ENCODE measurements around the gene FBXO41.

GRCh38 chr2:73279852-73280251 lies 4.4 kb downstream of the FBXO41 start:
- TF ChIP-seq POLR2AphosphoS5 (IDR thresholded peaks at IDR 0.05; ENCODE audit: low read depth, low read length): no peak
- TF ChIP-seq TAF1 (IDR thresholded peaks at IDR 0.05; ENCODE audit: borderline replicate concordance, insufficient read depth, low read length): no peak
- peak; percentile 42 to 86; a peak in 2 of 4 replicates for TF ChIP-seq REST (IDR thresholded peaks at IDR 0.05; ENCODE audit: insufficient read depth in 1 of 2, low read depth in 2 of 2, low read length in 2 of 2)
